Left kidney (tissue), 8 donors: ENCODE measurements around the gene BOD1L1. TPM values are rescaled to one million over a fixed set of nuclear protein-coding genes. Genes with fewer than 3 reads are reported as not detected.

ENCODE experiments used
- DNase-seq: peaks from one replicate; pipeline ENCODE4 v3.0.0-alpha.2; 2013
- long read RNA-seq, 8 donors: transcript quantifications; one replicate each; lab custom pipeline, GENCODE V29; 2026
- polyA plus RNA-seq: library from polyadenylated mRNA; unstranded; fragments of 120-200 nt; gene quantifications from one replicate; pipeline ENCODE4 v1.2.1, GENCODE V29; 2013; ENCODE audit not compliant: insufficient read length

BOD1L1 gene
- 79.8 TPM for polyA plus RNA-seq
- long read RNA-seq, donor 1, partial matches to known transcripts = 15 of 15 reads
- long read RNA-seq, donor 1, other reads (novel, unspliced or antisense) = 0 of 15 reads
- long read RNA-seq, donor 2, partial matches to known transcripts = 27 of 27 reads
- long read RNA-seq, donor 2, other reads (novel, unspliced or antisense) = 0 of 27 reads
- long read RNA-seq, donor 3 = 0 reads
- long read RNA-seq, donor 4 = 0 reads
- long read RNA-seq, donor 5 = 0 reads
- long read RNA-seq, donor 6, partial matches to known transcripts = 11 of 11 reads
- long read RNA-seq, donor 6, other reads (novel, unspliced or antisense) = 0 of 11 reads
- long read RNA-seq, donor 7, partial matches to known transcripts = 0 of 1 reads
- long read RNA-seq, donor 7, other reads (novel, unspliced or antisense) = 0 of 1 reads
- long read RNA-seq, donor 8 = 0 reads

DNA sequence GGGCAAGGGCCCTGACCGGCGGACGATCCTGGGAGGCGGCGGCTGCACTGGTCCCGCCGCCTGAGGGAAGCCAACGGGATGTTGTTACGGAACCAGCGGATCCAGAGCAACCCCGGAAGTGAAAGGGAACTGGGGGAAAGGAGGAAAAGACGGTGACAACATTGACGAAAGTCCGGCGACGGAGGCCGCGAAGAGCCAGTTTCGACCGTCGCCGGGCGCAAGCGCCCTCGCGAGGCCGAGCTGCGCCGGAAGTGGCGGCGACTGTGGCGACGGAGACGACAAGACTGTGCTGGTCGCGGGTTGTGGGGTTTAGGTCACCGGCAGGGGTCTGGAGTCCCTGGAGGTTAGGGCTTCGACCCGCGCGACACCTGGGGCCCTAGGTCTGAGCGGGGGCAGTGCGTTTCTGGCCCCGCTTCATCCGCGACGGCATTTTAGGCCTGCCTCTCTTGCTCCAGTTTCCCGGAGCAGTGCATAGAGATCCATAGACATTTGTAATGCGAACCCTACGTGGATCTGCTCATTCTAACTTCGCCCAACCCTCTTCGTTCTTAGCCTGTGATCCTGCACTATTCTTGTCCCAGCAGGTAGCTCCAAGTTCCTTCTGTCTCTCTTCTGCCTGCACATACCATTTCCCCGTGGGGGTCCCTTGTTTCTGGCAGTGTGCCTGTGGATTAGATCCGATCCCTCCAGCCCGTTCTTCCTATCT, at the start of gene BOD1L1:
Gene BOD1L1 (minus strand): TSS at position 120 of the 706 bp plus-strand sequence. CDS start 138 bp downstream, outside the sequence.
- peak; percentile 90 for DNase-seq

- DNase-seq = no peak
Observed at GRCh38 chr4:13674971-13675370, 47.4 kb upstream of the BOD1L1 start.

- DNase-seq = no peak
Observed at GRCh38 chr4:13673167-13673566, 45.6 kb upstream of the BOD1L1 start.

DNA sequence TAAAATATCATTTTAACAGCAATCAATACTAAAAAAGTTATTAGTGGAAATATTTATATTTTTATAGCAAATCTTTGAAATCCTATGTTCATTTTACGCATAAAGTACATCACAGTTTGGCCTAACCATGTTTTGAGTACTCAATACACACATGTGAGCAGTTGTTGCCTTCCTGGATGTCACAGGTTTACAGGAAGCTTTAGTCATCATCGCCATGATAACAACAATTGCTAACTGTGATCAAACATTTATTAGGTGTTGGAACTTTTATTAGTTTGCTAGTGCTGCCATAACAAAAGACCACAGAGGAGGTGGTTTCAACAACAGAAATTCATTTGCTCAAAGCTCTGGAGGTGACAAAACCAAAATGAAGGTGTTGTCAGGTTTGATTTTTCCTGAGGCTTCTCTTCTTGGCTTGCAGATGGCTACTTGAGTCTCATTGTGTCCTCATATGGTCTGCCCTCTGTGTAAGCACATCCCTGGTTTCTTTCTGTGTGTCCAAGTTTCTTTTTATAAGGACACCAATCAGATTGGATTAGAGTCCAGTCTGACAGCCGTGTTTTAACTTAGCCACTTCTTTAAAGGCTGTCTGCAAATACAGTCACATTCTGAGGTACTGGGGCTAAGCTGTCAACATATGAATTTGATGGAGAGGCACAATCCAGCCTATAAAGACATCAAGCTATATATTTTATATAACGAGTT, 43.1 kb upstream of the BOD1L1 start:
- DNase-seq = no peak

GRCh38 chr4:13665701-13666660, 38.5 kb upstream of the BOD1L1 start:
- DNase-seq = no peak

- DNase-seq = no peak
Observed at GRCh38 chr4:13659341-13660070, 32.0 kb upstream of the BOD1L1 start.

DNA sequence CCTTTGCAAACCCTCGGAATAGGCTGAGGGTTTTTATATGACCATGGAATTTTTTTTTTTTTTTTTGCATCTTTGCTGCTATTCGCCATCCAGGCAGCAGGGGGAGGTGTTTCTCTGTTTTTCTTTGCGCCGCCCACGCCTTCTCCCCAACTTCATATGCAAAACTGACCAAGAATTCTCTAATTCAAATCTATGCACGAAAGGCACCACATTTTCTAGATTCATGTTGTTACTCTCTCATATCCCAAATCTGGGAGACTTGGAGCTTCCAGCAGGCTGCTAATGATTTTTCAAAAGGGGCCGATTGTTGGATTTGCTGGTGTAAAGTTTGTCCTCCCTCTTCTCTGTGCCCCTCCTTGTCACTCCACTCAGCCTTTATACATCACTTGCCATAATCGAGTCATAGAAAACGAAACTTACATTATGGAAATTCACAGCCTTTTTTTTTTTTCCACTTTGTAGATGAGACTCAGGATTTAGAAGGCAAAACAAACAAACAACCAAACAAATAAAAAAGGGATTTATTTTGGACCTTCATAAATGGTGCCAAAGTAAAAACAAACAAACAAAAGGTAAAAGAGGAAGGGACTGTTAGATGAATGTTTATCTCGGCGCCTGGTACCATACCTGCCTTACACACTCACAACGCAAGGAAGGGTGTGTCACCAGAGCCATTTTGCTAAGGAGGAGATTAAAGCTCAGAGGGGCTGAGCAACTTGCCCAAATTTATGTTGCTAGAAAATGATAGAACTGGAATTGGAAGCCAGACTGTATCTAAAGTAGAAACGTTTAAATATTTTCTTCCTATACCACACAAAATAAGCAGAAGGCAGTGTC, 29.3 kb upstream of the BOD1L1 start:
- peak; percentile 69 for DNase-seq

DNA sequence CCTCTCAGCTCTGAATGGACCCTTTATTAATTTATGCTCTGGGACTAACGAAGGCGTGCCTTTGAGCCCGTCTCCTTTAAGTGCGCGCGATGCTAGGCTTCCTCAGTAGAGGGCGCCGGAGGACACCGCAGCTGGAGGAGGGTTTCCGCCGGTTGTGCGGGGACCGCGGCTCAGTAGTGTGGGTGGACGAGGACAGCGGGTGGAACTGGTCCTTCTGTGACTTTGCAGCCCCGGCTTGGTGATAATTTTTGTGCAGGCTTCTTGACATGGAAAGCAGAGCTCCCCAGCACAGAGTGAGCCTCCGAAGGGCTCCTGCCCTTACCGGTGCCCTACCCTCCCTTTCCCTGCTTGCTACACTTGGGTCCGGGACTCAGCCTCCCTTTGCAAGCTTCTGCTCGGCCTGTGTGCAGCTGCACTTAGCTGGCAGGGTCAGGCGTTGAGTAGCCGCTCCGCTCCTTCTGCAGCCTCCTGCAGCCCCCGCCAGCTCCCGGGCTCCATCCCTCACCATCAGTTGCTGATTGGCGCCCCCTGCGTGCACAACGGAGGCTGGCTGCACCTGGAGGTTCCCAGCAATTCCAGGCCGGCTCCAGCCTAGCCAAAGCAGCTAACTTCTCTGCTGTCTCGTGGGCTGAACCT, 26.8 kb upstream of the BOD1L1 start:
- DNase-seq = peak; percentile 73

DNA sequence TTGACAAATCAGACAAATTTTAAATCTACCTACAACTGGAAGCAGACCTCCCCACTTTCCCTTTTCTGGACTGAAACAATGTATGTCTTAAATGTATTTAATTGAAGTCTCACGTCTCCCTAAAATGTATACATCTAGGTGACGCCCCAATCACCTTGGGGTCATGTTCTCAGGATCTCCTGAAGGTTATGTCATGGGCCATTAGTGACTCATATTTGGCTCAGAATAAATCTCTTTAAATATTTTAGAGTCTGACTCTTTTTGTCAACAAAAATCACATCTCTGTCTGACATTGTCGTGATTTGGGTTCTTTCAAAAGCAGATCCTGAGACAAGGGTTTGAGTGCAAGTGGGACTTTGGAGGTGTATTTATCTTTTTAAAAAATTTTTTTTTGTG, 26.2 kb upstream of the BOD1L1 start:
- no peak for DNase-seq

DNA sequence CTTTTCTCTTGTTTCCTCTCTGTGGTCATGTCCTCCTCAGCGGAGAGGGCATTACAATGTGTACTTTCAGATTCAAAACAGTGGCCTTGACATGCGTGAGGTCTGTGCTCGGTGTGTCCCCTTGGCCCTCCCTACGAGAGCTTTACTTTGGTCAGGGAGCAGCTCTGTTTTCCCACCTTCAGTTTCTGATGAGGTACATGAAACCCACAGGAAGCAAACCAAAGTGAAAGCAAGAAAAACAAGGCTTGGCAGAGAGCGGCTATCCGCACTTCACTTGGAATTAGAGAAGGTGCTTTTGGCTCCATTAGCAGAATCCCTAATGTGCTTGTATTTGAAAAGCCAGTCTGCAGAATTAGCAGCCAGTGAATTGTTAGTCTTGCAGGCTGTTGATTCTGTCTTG, 19.5 kb upstream of the BOD1L1 start:
- no peak for DNase-seq

DNA sequence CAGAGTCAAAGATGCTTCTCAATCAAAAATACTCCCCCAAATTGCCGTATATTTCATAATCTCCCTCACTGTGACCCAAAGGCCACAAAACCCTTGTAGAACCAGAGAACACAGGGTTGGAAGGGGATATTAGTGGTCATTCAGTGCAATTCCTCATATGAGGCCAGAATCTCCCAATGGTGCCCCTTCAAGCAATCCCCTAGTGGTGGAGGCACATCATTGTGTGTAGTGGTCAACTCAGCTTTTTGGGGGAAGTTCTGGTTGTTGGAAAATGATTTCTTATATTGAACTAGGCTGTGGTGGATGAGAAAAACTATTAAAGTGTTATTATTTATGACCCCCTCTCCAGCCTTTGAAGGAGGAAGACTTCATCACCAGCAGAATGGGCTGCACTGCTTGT, 17.6 kb upstream of the BOD1L1 start:
- no peak for DNase-seq

DNA sequence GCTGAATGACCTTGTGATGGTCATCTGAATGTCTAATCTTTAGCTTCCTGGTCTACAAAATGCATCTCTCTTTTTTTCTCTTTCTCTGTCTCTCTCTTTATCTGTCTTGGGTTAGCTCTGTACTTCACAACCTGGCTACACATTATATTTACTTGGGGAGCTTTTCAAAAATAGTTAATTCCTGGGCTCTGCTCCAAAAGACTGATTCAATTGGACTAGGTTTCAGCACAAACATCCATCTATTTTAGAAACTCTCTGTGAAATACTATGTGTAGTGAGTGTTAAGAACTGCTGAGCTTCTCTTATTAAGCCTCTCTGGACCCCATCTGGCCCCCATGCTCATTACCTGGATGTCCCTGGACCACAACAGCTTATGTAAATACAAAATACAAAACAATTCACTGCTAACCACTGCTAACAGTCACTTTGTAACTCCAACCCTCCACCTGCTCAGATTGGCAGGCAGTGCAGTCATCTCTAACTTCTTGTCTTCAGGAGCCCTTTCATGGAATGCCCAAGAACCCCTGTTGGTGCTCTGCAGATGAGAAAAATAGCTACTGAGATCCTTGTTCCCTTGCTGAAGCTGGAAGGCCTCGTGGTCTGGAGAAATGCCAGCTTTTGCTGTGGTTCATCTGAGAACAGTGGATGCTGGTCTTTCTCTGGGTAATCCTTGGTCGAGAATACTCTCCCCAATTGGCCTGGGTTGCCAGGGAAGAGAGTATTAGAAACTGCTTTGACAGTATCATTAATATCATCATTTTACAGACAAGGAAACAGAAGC, 14.8 kb upstream of the BOD1L1 start:
- DNase-seq = no peak

- DNase-seq = no peak
Observed at GRCh38 chr4:13641084-13641483, 13.6 kb upstream of the BOD1L1 start.

- peak; percentile 52 for DNase-seq
Observed at GRCh38 chr4:13640149-13640940, 12.8 kb upstream of the BOD1L1 start.

- DNase-seq = no peak
Observed at GRCh38 chr4:13635286-13635799, 7.8 kb upstream of the BOD1L1 start.

DNA sequence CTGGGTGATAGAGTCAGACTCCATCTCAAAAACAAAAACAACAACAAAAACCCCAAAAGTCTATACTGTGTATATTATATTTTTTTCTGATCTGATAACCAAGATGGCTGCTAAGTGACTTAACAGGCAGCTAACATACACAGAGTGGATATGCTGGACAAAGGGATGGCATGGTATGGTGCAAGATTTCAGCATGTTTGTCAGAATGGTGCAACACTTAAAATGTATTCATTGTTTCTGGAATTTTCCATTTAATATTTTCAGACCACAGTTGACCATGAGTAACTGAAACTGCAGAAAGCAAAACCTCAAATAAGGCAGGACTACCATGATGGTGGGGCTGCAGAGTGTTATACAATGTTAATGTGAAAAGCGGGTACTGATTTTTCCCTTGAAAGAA, 6.1 kb upstream of the BOD1L1 start:
- no peak for DNase-seq

DNA sequence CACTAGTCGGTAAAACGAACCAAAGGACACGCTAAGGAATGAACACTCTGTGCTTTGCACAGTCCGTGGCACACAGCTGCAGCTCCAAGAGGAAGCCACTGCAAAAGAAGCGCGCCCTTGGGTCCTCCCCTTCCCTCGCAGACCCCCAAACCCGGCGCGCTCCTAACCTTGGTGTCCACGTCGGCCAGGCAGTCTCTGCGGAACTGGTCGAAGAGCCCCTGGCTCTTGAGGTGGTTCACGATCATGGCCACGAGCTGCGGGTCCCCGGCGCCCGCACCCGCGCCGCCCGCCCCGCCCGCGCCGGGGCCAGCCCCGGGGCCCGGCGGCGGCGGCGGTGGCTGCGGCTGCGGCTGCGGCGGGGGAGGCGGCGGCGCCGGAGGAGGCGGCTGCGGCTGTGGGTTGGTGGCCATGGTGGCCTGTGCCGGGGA, 333 bp downstream of the BOD1L1 start:
- DNase-seq = no peak
